T-helper 2 cell treated with Interferon-gamma antibody and Interleukin-4, amounts not matched to agents 5 μg/mL and 100 μg/mL, for 36 hours (primary cell): ENCODE results near the gene LIFR.

Experiments used
- DNase-seq: peaks from one replicate; pipeline ENCODE4 v3.0.0; 2021; ENCODE audit warnings: low spot score
- H3K27ac Mint-ChIP-seq: one replicate; pipeline ENCODE4 v1.8.0; 2021; ENCODE audit warnings: mild to moderate bottlenecking, mixed read lengths
- H3K27me3 Mint-ChIP-seq: one replicate; pipeline ENCODE4 v1.8.0; 2021; ENCODE audit warnings: low read depth, mixed read lengths
- H3K36me3 Mint-ChIP-seq: one replicate; pipeline ENCODE4 v1.8.0; 2021; ENCODE audit warnings: low read depth, mixed read lengths
- H3K4me1 Mint-ChIP-seq: one replicate; pipeline ENCODE4 v1.8.0; 2021; ENCODE audit warnings: low read depth, mixed read lengths
- H3K4me3 Mint-ChIP-seq: one replicate; pipeline ENCODE4 v1.8.0; 2022; ENCODE audit warnings: mild to moderate bottlenecking, moderate library complexity, mixed read lengths
- H3K9me3 Mint-ChIP-seq: one replicate; pipeline ENCODE4 v1.8.0; 2021; ENCODE audit warnings: mixed read lengths

LIFR gene

GRCh38 chr5:38431242-38431853 is 125.1 kb downstream of the LIFR start:
- H3K4me3 Mint-ChIP-seq, result no peak overlapping the region
- peaks cover 31% of the 10 kb centered on the region for H3K27me3 Mint-ChIP-seq
- no peaks in the 10 kb centered on the region for H3K9me3 Mint-ChIP-seq
- H3K27ac Mint-ChIP-seq, result no peak overlapping the region
- no peak for DNase-seq
- H3K4me1 Mint-ChIP-seq, result peaks cover 9% of the 10 kb centered on the region
- no peaks in the 10 kb centered on the region for H3K36me3 Mint-ChIP-seq

DNA sequence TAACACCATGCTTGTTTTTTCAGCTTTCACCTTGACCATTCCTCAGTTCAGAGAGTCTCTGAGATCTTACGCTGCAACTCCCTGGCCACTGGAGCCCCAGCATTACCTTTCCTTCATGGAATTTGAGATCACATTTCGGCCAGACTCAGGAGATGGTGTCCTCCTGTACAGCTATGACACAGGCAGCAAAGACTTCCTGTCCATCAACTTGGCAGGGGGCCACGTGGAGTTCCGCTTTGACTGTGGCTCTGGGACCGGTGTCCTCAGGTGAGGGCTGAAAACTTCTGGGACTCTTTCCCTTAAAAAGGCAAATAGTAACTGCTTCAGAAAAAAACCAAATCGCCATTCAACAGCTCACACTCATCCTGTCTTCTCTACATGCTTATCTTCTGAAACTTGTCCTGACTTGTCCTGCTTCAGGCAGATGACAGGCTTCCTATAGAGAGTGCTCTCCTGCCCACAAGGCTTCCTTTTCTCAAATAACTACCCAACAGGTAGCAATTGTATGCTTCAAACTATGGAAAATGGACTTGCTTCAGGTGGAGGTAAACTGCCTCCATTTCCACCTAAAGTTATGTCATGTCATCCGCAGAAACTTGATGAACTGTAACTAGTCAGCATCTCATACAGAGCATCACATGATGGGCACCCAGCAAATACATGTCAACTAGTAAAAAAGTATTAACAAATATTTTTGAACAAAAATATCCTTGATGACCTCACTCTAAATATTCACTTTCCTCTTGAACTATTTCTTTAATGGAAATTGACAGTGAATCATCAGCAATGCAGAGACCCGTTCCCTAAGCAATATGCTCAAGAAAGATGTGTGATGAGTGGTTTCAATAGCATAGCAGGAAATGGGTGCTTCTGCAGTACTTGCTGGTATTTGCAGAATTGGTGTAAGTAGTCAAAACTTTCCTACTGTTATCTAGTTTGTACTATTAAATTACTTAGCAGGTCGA is 129.2 kb downstream of the LIFR start:
- Mint-ChIP-seq H3K36me3 (no peaks in the 10 kb centered on the region), H3K4me3 (no peak overlapping the region), H3K27ac (no peak overlapping the region), H3K4me1 (peaks cover 9% of the 10 kb centered on the region), H3K27me3 (peaks cover 22% of the 10 kb centered on the region), H3K9me3 (no peaks in the 10 kb centered on the region)
- DNase-seq, result no peak

- no peaks in the 10 kb centered on the region for H3K9me3 Mint-ChIP-seq
- peaks cover 22% of the 10 kb centered on the region for H3K27me3 Mint-ChIP-seq
These were observed 130.0 kb downstream of the LIFR start for GRCh38 chr5:38426490-38426889.

More at GRCh38 chr5:38426490-38426889, 130.0 kb downstream of the LIFR start:
- peaks cover 9% of the 10 kb centered on the region for H3K4me1 Mint-ChIP-seq
- DNase-seq, result no peak
- no peak overlapping the region for H3K4me3 Mint-ChIP-seq
- H3K36me3 Mint-ChIP-seq, result no peaks in the 10 kb centered on the region
- H3K27ac Mint-ChIP-seq, result no peak overlapping the region
